Measurements from ENCODE around the gene TRIM50.

DNA sequence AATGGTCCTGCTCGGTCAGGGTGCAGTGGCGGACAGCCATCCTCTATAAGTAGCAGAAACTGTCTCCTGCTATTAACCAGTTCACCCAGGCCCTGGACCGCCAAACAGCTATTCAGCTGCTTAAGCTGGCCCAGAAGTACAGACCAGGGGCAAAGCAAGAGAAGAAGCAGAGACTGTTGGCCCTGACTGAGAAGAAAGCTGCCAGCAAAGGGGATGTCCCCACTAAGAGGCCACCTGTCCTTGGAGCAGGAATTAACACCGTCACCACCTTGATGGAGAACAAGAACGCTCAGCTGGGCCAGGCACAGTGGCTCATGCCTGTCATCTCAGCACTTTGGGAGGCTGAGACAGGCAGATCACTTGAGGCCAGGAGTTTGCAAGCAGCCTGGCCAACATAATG, 13.6 kb downstream of the TRIM50 start:
- no peak for TF ChIP-seq POLR2A (IDR thresholded peaks at IDR 0.05)
- TF ChIP-seq, protein P1, sequence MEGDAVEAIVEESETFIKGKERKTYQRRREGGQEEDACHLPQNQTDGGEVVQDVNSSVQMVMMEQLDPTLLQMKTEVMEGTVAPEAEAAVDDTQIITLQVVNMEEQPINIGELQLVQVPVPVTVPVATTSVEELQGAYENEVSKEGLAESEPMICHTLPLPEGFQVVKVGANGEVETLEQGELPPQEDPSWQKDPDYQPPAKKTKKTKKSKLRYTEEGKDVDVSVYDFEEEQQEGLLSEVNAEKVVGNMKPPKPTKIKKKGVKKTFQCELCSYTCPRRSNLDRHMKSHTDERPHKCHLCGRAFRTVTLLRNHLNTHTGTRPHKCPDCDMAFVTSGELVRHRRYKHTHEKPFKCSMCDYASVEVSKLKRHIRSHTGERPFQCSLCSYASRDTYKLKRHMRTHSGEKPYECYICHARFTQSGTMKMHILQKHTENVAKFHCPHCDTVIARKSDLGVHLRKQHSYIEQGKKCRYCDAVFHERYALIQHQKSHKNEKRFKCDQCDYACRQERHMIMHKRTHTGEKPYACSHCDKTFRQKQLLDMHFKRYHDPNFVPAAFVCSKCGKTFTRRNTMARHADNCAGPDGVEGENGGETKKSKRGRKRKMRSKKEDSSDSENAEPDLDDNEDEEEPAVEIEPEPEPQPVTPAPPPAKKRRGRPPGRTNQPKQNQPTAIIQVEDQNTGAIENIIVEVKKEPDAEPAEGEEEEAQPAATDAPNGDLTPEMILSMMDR (IDR thresholded peaks at IDR 0.05): no peak

All from vagina (tissue), 2 donors.